Tibial nerve (tissue), 4 donors: ENCODE measurements around the gene TTLL4. TPM values are rescaled to one million over a fixed set of nuclear protein-coding genes. Genes with fewer than 3 reads are reported as not detected.

Experiments used
- DNase-seq, 2 donors: peaks; one replicate each; pipeline ENCODE4 v3.0.0-alpha.2; 2019; ENCODE audit warnings: low spot score in 2 of 2
- H3K27ac ChIP-seq, 4 donors: fragments of 200-600 bp; sonication (generic) in 3 of 4; one replicate each; pipeline ENCODE4 v1.5.1; 2017 to 2019; ENCODE audit warnings: mild to moderate bottlenecking in 1 of 4
- H3K27me3 ChIP-seq, 2 donors: fragments of 200-600 bp; sonication (generic) in 1 of 2; one replicate each; pipeline versions ENCODE4 v1.5.1 to v1.6.0; 2017 to 2019
- H3K36me3 ChIP-seq, 3 donors: fragments of 200-600 bp; sonication (generic); one replicate each; pipeline ENCODE4 v1.5.1; 2018 to 2019
- H3K4me1 ChIP-seq, 4 donors: fragments of 200-600 bp; sonication (generic) in 3 of 4; one replicate each; pipeline ENCODE4 v1.5.1; 2017 to 2019
- H3K4me3 ChIP-seq, 4 donors: fragments of 200-600 bp; sonication (generic) in 3 of 4; one replicate each; pipeline ENCODE4 v1.5.1; 2017 to 2019; ENCODE audit warnings: mild to moderate bottlenecking in 1 of 4, moderate library complexity in 1 of 4
- H3K9me3 ChIP-seq, 4 donors: fragments of 200-600 bp; sonication (generic) in 3 of 4; one replicate each; pipeline ENCODE4 v1.5.1; 2017 to 2019
- EP300 ChIP-seq, 2 donors: sonication (generic); formaldehyde crosslinking; IDR thresholded peaks; one replicate each; pipeline ENCODE4 v1.6.1; 2017; ENCODE audit warnings: antibody characterized with exemption in 2 of 2, mild to moderate bottlenecking in 1 of 2
- POLR2A ChIP-seq, 2 donors: fragments of 450-650 bp; IDR thresholded peaks; one replicate each; pipeline ENCODE4 v1.6.1; 2017; ENCODE audit warnings: antibody characterized with exemption in 2 of 2, mild to moderate bottlenecking in 2 of 2, moderate library complexity in 2 of 2
- WGBS, 2 donors: methylation state at CpG; one replicate each; pipeline ENCODE4 v1.1.5; 2018; 5-methylcytosine and 5-hydroxymethylcytosine counted together
- total RNA-seq, 4 donors: library from RNA; depleted of rRNA; stranded (reverse); fragments of >200 nt; gene quantifications; one replicate each; pipeline ENCODE4 v1.1.0, GENCODE V29; 2016
- TF ChIP-seq, protein P1 (sequence below), 5 experiments: fragments of 200-600 bp in 3 of 5; fragments of 450-650 bp in 2 of 5; sonication (generic) in 3 of 5; IDR thresholded peaks; one replicate each; pipeline ENCODE4 v1.5.1; 2016 to 2019; ENCODE audit warnings: antibody characterized with exemption in 5 of 5, mild to moderate bottlenecking in 3 of 5, moderate library complexity in 2 of 5

Gene TTLL4
- total RNA-seq, 4 donors from 2014 or later = 15.3 to 49.6 (median 38.4) TPM

DNA sequence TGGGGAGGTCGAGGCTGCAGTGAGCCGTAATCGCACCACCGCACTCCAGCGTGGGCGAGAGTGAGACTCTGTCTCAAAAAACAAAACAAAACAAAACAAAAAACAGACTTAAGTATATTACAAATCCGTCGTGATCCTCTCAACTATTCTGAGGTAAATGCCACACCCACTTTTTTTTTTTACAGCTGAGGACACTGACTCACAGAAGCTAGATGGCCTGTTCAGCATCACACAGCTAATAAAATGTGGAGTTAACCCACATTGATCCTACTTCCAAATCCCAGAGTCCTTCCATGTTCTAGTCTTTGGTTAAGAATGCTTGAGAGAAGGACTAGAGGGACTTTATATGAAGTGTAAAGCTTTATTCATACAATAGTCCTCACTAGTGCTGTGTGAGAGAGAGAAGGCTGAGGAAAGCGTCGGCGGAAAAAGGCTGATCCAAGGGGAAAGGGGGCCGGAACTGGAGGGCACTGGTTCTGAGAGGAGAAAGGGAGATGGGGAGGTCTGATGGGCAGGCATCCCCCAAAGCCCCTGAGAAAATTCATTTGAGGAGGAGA lies 39.5 kb upstream of the TTLL4 start:
- 40 to 42% methylated on average over 12 of the region's 12 CpGs for WGBS, 2 donors
- Histone ChIP-seq H3K4me1 (peaks cover 0 to 29% (median 12%) of the 10 kb centered on the region in 4 donors), H3K27ac (peak overlapping the region; percentile 19 to 85 (median 72)), H3K9me3 (no peaks in the 10 kb centered on the region), H3K27me3 (no peaks in the 10 kb centered on the region), H3K36me3 (peaks cover 0 to 36% (median 8%) of the 10 kb centered on the region in 3 donors), H3K4me3 (peak overlapping the region; percentile 58 to 96 (median 72))
- TF ChIP-seq EP300 (IDR thresholded peaks at IDR 0.05) (no peak), POLR2A (IDR thresholded peaks at IDR 0.05) (no peak)
- TF ChIP-seq, protein P1, sequence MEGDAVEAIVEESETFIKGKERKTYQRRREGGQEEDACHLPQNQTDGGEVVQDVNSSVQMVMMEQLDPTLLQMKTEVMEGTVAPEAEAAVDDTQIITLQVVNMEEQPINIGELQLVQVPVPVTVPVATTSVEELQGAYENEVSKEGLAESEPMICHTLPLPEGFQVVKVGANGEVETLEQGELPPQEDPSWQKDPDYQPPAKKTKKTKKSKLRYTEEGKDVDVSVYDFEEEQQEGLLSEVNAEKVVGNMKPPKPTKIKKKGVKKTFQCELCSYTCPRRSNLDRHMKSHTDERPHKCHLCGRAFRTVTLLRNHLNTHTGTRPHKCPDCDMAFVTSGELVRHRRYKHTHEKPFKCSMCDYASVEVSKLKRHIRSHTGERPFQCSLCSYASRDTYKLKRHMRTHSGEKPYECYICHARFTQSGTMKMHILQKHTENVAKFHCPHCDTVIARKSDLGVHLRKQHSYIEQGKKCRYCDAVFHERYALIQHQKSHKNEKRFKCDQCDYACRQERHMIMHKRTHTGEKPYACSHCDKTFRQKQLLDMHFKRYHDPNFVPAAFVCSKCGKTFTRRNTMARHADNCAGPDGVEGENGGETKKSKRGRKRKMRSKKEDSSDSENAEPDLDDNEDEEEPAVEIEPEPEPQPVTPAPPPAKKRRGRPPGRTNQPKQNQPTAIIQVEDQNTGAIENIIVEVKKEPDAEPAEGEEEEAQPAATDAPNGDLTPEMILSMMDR (IDR thresholded peaks at IDR 0.05) = no peak
- DNase-seq = no peak

- H3K36me3 ChIP-seq = peaks cover 0 to 36% (median 8%) of the 10 kb centered on the region in 3 donors
- H3K27me3 ChIP-seq = no peaks in the 10 kb centered on the region
- no peaks in the 10 kb centered on the region for H3K9me3 ChIP-seq
- TF ChIP-seq, protein P1 (IDR thresholded peaks at IDR 0.05) = no peak
- peak; percentile 57 to 94 for TF ChIP-seq EP300 (IDR thresholded peaks at IDR 0.05)
- peak in 1 of 2 donors; percentile 66 for TF ChIP-seq POLR2A (IDR thresholded peaks at IDR 0.05)
- H3K4me1 ChIP-seq = peaks cover 0 to 29% (median 12%) of the 10 kb centered on the region in 4 donors
- peak; percentile 65 to 69 for DNase-seq
- 0 to 1% methylated on average over 40 to 49 of the region's 49 CpGs for WGBS, 2 donors
- peak within 1 kb of the TSS; percentile 58 to 96 (median 72) for H3K4me3 ChIP-seq
- H3K27ac ChIP-seq = peak within 1 kb of the TSS; percentile 19 to 85 (median 72)
These were observed 38.7 kb upstream of the TTLL4 start, which contains the start of the genes RNF25 and STK36 for GRCh38 chr2:218671654-218672566. TSS of gene RNF25 (minus strand) at chr2:218672002. CDS start at chr2:218671970, 32 bp downstream. TSS of gene STK36 (plus strand) at chr2:218672086. CDS start at chr2:218672830, 744 bp downstream.

DNA sequence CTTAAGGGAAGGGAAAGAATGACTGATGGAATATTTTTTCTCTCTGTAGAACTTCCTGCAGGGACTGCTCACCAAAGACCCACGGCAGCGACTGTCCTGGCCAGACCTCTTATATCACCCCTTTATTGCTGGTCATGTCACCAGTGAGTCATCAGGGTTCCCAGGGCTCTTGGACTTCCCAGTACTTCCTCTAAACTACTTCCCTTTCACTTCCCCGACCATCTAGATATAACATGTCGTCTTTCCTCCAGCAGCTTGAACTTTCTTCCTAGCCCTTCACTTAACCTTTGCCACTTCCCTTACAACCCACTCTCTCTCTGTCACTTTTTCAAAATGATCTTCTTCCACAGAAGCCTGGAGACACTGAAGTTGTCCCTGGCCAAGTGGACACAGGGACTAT lies 31.5 kb upstream of the TTLL4 start:
- TF ChIP-seq EP300 (IDR thresholded peaks at IDR 0.05) (no peak), POLR2A (IDR thresholded peaks at IDR 0.05) (no peak)
- TF ChIP-seq, protein P1 (IDR thresholded peaks at IDR 0.05) = no peak
- 67 to 69% methylated on average over 4 of the region's 4 CpGs for WGBS, 2 donors
- no peak for DNase-seq
- no peaks in the 10 kb centered on the region for H3K9me3 ChIP-seq
- no peak overlapping the region for H3K27ac ChIP-seq
- no peak overlapping the region for H3K4me3 ChIP-seq
- no peaks in the 10 kb centered on the region for H3K27me3 ChIP-seq
- no peaks in the 10 kb centered on the region for H3K4me1 ChIP-seq
- H3K36me3 ChIP-seq = peaks cover 0 to 81% (median 4%) of the 10 kb centered on the region in 3 donors

- Histone ChIP-seq H3K4me1 (no peaks in the 10 kb centered on the region), H3K27me3 (no peaks in the 10 kb centered on the region), H3K9me3 (no peaks in the 10 kb centered on the region), H3K4me3 (no peak overlapping the region), H3K27ac (no peak overlapping the region), H3K36me3 (peaks cover 0 to 87% (median 4%) of the 10 kb centered on the region in 3 donors)
- 80 to 91% methylated on average over 3 of the region's 3 CpGs for WGBS, 2 donors
- no peak for DNase-seq
- TF ChIP-seq, protein P1 (IDR thresholded peaks at IDR 0.05) = no peak
- TF ChIP-seq EP300 (IDR thresholded peaks at IDR 0.05) = no peak
- TF ChIP-seq POLR2A (IDR thresholded peaks at IDR 0.05) = no peak
These were observed 30.6 kb upstream of the TTLL4 start for GRCh38 chr2:218680061-218680460.
